Hematopoietic multipotent progenitor cell treated with erythropoietin and hydrocortisone succinate and interleukin-3 and kit ligand, for 4 days (in vitro differentiated cells): ENCODE results near the gene ISLR.

Source experiments
- DNase-seq: peaks from one replicate; pipeline ENCODE4 v3.0.0-alpha.2; 2015

Gene ISLR, protein sequence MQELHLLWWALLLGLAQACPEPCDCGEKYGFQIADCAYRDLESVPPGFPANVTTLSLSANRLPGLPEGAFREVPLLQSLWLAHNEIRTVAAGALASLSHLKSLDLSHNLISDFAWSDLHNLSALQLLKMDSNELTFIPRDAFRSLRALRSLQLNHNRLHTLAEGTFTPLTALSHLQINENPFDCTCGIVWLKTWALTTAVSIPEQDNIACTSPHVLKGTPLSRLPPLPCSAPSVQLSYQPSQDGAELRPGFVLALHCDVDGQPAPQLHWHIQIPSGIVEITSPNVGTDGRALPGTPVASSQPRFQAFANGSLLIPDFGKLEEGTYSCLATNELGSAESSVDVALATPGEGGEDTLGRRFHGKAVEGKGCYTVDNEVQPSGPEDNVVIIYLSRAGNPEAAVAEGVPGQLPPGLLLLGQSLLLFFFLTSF

DNA sequence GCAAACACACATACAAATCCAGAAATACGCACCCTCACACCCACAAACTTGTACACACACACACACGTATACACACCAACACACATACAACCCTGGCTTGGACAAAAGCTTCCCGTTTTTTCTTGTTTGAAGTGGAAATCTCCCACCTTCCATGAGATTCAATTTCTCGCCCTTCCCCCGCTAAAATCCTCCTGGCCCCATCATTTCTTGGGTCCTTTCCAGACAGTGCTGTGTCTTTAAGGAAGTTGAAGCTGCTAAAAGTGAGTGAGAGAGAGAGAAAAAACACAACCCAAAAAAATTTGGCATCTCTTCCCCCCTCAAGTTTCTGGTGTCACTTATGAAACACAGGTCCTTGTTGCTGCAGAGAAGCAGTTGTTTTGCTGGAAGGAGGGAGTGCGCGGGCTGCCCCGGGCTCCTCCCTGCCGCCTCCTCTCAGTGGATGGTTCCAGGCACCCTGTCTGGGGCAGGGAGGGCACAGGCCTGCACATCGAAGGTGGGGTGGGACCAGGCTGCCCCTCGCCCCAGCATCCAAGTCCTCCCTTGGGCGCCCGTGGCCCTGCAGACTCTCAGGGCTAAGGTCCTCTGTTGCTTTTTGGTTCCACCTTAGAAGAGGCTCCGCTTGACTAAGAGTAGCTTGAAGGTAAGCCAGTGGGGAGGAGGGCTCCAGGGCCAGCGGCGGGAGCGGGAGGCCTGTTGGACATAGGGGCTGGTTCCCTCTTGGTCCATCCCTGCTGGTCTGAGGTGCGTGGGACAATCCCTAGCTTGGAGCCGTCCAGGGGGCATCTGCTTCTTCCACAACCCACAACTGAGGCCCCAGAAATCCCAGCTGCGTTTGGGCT, at the start of gene ISLR:
Gene ISLR, plus strand, starts transcription at position 331 of the 839 bp plus-strand sequence. CDS start 1,149 bp downstream, outside the sequence.
- peak; percentile 15 for DNase-seq

DNA sequence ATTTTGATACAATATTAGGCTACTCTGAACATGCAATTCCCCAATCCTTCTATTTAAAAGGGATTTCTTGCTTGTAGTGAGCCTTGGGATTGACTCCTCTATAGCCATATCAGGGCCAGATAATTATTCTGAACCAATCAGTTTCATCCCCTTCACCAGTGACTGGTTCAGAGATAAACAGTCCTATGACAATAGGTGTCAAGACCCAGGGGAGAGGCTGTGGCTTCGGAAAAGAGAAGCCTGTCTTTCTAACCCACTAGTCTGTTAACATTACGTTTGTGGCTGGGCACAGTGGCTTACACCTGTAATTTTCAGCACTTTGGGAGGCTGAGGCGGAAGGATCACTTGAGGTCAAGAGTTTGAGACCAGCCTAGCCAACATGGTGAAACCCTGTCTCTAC, 49.3 kb upstream of the ISLR start:
- DNase-seq = no peak

DNA sequence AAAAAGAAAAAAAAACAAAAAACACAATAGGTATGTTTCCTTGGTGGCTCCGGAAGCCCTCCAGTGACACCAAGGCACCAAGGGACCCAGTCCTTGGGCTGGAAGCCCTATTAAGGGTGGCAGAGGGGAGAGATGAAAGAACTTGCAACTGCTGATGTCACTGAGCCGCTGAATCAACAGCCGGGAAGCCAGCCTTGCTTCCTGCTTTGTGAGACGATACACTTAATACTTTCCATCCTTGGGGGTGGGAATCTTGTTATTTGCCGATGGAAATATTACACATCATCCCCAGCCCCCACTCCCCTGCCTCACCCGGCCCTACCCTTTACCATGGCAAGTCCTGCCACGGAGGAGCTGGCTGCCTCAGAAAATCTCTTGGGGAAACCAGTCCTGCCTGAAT, 48.8 kb upstream of the ISLR start:
- no peak for DNase-seq

DNA sequence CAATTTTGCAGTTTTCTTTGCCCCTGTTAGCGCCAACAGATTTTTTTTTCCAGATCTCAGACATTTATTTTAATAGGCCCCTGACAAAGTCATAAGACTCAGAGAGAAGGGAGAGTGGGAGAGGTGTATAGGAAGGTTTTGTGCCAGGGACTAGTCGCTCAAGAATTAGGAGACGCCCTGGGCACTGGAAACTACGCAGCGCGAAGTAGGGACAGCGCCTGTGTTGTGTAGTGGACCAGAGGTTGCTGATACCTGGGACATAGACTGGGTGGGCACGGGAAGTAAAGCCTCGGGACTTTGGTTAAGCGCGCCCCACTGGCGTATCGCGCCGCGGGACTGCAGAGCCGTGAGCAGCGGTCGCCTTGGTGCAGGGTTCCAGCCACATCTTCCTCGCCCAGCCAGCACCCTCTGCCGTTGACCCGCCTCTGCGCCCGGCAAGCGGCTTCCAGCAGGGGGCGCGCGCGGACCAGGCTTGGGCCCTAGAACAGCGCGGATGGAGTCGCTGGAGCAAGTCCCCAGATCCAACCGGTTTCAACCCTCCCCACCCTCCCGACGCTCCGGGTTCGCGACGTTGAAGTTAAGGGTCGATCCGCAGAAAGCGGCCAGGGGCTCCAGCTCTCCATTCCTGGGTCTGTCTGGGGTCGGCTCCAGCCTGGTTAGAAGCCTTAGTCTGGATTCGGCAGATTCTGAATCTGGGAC, 46.1 kb upstream of the ISLR start:
- peak; percentile 92 for DNase-seq

DNA sequence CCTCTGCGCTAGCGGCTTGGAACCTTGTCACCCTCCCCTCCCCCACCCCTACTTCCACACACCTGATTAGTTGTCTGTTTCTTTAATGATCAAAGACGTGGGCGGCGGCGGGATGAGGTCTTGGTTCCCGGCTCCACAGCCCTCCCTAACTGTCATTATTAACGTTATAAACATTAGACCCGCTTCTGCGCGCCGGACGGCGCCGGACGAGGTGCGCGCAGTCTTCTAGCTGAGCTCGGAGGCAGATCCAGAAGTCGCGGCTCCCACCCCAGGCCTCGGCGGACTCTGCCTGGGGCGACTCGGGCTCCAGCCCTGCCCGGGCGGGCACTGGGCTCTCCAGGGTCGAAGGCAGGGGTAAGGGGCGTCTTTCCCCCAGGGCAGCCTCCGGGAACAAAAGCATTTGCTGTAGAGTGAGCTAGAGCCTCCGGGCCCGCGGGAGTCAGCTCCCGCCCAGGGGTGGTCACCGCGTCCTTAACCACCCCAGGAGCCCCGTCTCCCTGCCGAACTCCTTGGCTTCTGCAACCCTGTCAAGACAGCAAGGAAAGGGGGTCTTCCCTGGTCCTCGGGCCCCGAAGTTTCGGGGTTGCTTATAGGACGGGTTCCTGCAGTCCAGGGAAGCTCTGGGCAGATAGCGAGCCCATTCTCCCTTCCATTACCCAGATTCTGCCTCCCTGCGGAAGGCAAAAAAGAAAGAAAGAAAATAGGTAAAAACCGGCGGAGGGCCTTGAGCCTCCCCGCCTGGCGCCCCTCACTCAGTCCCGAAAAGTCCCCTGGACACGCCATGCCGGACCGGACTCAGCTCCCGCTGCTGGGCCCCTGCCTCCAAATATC, 45.3 kb upstream of the ISLR start:
- DNase-seq = no peak

DNA sequence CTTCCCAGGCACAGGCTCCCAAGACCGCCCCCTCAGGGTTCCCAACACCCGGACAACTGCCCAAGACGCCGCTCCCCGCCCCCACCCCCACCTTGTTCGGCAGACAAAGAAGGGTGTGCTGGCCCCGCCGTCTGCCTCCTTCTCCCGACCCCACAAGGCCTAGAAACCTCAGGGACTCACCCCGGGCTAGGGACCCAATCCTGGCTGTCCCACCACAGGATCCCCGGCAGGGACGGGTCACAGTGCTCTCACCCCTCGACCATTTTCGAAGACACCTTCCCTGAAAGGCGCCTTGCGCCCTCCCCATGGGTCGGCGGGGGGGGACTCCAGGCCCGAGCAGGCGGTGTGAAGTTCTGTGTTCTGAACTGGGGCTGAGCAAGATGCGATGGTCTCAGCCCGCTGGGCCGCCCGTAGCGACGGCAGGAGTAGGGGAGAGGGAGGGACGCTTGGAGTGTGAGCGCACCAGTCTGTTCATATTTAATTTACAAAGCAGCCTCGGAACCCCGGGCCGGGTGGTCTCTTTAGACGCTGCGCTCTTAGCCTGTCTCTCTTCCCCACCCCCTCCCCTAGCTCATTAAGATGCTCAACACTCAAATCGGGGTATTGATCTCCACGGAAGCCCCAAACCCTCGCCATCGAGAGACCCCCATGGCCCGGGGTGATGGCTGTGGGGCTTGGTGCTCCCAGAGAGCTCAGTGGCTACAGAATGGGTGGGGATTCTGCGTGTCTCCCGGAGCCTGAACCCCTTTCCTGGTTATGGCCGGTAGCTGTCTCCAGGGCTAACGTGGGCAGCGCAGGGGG, 44.5 kb upstream of the ISLR start:
- DNase-seq = no peak

DNA sequence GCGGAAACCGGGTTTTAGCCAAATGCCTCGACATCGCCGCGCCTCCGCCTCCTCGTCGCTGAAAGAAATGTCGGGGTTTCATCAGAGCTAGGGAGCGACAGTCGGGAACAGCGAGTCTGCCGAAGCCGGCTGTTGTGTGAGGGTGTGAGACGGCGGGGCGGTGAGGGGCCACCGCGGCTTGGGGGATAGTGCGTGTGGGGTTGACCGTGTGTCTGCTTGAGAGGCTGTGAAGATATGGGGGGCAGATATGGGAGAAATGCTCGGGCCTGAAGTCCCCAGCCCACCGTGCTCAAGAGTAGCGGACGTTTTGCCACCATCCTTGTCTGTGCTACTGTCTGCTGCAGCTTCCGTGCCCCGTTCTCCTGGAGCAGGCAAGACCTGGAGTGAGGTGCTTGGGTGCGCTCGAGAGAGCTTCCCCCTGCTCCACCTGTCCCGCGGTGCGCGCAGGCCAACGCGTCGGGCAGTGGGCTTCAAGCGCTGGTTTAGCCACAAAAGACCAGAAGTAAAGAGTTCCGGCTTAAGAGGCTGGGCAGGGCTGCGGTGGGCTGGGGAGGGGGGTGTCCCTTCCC, 43.8 kb upstream of the ISLR start:
- no peak for DNase-seq

DNA sequence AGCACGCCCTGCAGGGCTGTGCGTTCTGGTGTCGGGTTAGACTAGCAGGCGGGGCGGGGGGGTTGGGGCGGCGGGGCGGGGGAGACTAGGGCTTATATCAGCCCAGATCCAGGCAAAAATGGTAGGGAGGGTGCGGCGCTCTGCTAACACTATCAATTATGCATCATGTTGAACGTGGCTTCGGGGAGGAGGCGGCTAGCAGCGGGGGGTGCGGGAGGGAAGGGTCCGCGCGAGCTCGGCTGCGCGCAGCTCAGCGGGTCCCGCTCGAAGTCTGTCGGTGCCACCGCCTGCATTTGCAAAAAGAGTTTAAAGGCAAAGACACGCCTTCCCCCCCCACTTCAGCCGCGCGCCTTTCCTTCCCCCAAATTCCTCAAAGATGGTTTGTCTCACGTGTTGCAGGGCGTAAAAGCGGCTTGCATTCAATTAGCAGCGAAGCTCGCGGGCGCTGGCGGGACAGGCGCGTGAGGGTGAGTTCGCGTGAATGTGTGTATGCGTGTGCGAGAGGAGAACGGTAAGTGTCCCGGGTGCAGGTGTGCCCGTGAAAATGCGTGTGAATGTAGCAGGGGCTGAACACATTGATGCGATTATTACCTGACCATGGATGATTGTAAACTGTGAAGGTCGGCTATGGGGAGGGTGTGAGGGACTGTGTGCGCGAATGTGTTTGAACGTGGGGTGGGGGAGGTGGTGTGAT, 43.2 kb upstream of the ISLR start, which contains the start of gene ISLR2:
Gene ISLR2, plus strand, starts transcription at position 432 of the 694 bp plus-strand sequence. CDS start 2,169 bp downstream, outside the sequence.
- DNase-seq = peak; percentile 36

DNA sequence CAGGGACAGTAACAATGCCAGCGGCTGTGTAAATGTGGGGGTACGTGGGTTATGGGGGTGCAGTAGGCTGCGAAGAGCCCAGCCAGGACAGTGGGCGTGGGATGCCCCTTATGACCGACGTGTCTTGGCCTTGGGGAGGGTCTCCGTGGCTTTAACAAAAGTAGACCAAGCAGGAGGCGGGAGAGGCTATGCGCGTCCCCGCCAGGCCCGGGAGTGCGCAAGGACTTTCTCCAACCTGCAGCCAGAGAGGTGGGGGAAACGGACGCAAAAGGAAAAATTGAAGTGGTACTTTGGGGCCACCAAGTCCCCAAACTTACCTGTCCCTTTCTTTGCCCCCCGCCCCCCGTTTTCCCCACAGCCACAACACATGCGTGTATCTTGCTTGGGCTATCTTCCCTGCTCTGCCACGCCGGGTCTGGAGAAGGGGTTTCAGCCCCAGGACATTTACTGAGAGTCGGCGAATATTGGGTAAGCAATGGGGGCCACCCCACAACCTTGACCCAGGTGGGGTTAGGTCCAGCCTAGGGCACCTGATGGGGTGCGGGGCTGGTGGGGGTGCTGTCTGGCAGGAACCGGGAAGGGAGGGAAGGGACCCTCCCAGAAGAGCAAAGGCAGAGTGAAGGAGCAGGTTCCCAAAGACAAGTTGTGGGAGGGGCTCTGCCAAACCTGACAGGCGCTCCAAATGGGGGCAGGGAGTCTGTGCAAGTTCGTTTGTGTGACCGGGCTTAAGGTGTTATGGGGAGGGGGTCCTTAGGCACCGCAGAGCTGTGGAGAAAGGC, 42.5 kb upstream of the ISLR start:
- no peak for DNase-seq

DNA sequence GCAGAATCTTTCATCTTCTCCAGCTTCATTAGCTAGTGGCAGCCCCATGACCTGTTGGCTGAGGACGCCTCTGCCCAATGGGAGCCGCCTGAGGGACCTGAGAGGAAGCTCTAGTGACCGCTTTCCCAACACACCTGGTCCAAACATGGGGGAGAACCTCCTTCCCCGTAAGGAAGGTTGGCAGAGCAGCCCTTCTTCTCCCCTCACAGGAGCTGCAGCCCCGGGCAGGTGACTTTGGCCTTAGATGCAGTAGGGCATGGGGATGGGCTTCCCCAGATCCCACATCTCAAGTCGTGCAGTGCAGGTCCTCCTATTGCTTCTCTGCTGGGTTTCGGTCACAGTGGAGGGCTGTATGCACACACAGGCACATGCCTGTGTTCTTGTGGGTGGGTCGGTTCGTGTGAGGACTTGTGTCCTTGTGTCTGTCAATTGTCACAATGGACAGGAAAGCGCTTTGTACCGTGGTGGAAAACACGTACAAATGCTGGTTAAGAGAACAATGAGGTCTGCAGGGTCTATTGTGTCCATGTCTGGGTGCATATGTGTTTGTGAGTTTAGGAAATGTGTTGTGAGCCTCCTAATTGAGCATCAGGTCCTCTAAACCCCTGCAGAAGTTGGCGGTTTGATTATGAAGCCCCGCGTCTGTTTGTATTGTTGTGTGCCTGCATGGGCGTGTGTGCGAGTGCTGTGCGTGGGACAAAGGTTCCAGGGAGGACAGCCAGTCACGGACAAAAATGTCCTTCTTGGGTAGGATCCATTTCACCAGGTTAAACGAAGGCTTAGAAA, 41.7 kb upstream of the ISLR start:
- no peak for DNase-seq

DNA sequence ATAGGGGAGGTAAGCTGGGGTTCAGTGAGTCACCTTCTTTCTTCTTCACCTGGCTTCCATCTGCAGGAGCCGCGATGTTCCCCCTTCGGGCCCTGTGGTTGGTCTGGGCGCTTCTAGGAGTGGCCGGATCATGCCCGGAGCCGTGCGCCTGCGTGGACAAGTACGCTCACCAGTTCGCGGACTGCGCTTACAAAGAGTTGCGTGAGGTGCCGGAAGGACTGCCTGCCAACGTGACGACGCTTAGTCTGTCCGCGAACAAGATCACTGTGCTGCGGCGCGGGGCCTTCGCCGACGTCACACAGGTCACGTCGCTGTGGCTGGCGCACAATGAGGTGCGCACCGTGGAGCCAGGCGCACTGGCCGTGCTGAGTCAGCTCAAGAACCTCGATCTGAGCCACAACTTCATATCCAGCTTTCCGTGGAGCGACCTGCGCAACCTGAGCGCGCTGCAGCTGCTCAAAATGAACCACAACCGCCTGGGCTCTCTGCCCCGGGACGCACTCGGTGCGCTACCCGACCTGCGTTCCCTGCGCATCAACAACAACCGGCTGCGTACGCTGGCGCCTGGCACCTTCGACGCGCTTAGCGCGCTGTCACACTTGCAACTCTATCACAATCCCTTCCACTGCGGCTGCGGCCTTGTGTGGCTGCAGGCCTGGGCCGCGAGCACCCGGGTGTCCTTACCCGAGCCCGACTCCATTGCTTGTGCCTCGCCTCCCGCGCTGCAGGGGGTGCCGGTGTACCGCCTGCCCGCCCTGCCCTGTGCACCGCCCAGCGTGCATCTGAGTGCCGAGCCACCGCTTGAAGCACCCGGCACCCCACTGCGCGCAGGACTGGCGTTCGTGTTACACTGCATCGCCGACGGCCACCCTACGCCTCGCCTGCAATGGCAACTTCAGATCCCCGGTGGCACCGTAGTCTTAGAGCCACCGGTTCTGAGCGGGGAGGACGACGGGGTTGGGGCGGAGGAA, 40.5 kb upstream of the ISLR start:
- DNase-seq = peak; percentile 49

DNA sequence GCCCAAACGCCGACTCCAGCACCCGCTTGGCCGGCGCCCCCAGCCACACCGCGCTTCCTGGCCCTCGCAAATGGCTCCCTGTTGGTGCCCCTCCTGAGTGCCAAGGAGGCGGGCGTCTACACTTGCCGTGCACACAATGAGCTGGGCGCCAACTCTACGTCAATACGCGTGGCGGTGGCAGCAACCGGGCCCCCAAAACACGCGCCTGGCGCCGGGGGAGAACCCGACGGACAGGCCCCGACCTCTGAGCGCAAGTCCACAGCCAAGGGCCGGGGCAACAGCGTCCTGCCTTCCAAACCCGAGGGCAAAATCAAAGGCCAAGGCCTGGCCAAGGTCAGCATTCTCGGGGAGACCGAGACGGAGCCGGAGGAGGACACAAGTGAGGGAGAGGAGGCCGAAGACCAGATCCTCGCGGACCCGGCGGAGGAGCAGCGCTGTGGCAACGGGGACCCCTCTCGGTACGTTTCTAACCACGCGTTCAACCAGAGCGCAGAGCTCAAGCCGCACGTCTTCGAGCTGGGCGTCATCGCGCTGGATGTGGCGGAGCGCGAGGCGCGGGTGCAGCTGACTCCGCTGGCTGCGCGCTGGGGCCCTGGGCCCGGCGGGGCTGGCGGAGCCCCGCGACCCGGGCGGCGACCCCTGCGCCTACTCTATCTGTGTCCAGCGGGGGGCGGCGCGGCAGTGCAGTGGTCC, 39.7 kb upstream of the ISLR start:
- DNase-seq = no peak

DNA sequence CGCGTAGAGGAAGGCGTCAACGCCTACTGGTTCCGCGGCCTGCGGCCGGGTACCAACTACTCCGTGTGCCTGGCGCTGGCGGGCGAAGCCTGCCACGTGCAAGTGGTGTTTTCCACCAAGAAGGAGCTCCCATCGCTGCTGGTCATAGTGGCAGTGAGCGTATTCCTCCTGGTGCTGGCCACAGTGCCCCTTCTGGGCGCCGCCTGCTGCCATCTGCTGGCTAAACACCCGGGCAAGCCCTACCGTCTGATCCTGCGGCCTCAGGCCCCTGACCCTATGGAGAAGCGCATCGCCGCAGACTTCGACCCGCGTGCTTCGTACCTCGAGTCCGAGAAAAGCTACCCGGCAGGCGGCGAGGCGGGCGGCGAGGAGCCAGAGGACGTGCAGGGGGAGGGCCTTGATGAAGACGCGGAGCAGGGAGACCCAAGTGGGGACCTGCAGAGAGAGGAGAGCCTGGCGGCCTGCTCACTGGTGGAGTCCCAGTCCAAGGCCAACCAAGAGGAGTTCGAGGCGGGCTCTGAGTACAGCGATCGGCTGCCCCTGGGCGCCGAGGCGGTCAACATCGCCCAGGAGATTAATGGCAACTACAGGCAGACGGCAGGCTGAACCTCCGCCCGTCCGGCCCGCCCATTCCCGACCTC, 39.0 kb upstream of the ISLR start:
- peak; percentile 73 for DNase-seq

DNA sequence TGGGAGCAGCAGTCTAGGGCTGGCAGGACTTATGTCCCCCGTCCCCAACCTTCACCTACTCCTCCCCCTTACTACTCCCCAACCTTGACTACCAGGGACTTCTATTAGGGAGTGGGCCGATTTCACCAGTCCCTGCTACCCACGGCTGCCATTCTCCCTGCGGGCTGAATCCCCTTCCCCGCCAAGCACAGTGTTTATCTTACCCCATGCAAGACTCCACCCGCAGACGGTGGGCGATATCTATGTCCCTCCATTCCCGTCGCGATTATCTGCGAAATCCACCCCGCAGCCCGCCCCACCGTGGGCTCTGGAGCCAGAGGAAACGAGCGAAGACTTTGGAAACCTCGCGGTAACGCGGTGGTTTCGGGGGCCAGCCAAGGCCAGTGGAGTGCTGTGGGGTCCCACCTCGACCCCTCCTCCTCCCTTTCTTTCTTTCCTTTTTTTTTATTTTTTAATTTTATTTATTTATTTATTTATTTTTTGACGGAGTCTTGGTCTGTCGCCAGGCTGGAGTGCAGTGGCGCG, 38.4 kb upstream of the ISLR start:
- no peak for DNase-seq

DNA sequence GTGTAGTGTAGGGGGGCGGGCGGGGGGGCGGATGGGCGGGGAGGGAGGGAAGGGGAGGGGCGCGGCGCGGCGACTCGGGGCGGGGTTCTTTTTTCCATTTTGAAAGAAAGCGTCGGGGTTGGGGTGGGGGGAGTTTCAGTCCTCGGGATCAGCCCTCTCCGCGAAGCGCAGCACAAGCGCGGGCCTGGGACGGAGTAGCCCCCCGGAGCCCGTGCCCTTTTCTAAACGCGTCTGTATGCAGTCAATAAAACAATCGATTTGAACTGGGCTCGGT, 37.0 kb upstream of the ISLR start:
- no peak for DNase-seq

DNA sequence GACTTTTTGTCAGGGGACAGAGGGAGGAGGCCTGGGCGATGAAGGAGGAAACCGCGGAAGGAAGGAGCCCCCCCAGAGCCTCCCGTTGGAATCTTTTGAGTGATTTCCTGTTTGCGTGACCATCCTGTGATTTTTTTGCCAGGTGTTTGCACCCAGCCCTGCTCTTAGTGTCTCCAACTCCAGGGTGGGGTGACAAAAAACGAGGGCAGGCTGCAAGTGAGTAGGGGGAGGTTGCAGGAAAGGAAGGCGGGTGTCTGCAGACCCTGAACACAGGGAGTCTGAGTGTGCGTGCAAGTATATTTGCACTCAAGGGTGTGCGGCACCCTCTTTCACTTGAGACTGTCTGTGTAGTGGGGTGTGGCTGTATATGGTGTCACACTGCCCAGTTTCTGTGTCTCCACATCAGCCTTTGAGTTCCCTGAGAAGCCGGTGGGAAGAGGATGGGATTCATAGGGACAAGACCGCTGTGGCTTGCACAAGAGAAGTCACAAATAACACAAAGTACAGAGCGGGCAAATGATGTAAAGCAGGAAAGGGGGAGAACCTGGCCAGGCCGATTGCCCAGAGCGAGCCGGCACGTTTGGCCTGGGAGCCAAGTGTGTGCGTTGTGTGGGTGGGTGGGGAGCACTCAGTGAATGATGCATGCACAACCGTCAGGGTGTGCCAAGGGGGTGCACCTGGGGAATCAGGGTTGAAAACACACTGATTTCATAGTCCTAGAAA, 36.5 kb upstream of the ISLR start:
- no peak for DNase-seq
